ENCODE results near the gene MYOD1.
A peak's percentile ranks its signal among the peaks of the same experiment; 100 is the strongest.

Gene MYOD1

GRCh38 chr11:17753641-17754040 is 34.3 kb downstream of the MYOD1 start:
- Histone ChIP-seq H3K4me3 (ENCODE audit: low read length) (no peak overlapping the region), H3K36me3 (replicated peaks; ENCODE audit: insufficient read depth, low read length) (no peaks in the 10 kb centered on the region), H3F3A (ENCODE audit: insufficient read depth, low read length) (no peaks in the 10 kb centered on the region), H3K27ac (ENCODE audit: low read length) (no peak overlapping the region), H3K9me2 (replicated peaks; ENCODE audit: insufficient read depth, low read length) (no peaks in the 10 kb centered on the region), H3K9ac (ENCODE audit: low read length) (no peak overlapping the region), H3K27me3 (replicated peaks; ENCODE audit: insufficient read depth, low read length) (peaks cover 33% of the 10 kb centered on the region), H3K9me3 (replicated peaks; ENCODE audit: insufficient read depth, low read length) (no peaks in the 10 kb centered on the region), H3K79me2 (ENCODE audit: low read length) (no peaks in the 10 kb centered on the region), H3K4me1 (ENCODE audit: low read length) (no peaks in the 10 kb centered on the region), H2AFZ (ENCODE audit: low read length) (no peak overlapping the region), H4K20me1 (ENCODE audit: insufficient read depth, low read length) (no peaks in the 10 kb centered on the region), H3K4me2 (ENCODE audit: low read depth, low read length) (no peak overlapping the region)
- DNase-seq, result no peak
- TF ChIP-seq EZH2 (optimal IDR thresholded peaks at IDR 0.05; ENCODE audit: low read depth, low read length), result no peak
- TF ChIP-seq CTCF (IDR thresholded peaks at IDR 0.05; ENCODE audit: low read length), result no peak
- TF ChIP-seq EZH2phosphoT487 (IDR thresholded peaks at IDR 0.05; ENCODE audit: low read length), result no peak

GRCh38 chr11:17755891-17756290 is 36.5 kb downstream of the MYOD1 start:
- Histone ChIP-seq H3K27me3 (replicated peaks; ENCODE audit: insufficient read depth, low read length) (peaks cover 16% of the 10 kb centered on the region; the same call in 1 of the 2 replicates), H3K27ac (ENCODE audit: low read length) (no peak overlapping the region), H3K79me2 (ENCODE audit: low read length) (no peaks in the 10 kb centered on the region), H3K9ac (ENCODE audit: low read length) (no peak overlapping the region), H3F3A (ENCODE audit: insufficient read depth, low read length) (no peaks in the 10 kb centered on the region), H3K9me3 (replicated peaks; ENCODE audit: insufficient read depth, low read length) (no peaks in the 10 kb centered on the region), H3K9me2 (replicated peaks; ENCODE audit: insufficient read depth, low read length) (no peaks in the 10 kb centered on the region), H3K4me1 (ENCODE audit: low read length) (no peaks in the 10 kb centered on the region), H3K4me3 (ENCODE audit: low read length) (no peak overlapping the region), H4K20me1 (ENCODE audit: insufficient read depth, low read length) (no peaks in the 10 kb centered on the region), H3K36me3 (replicated peaks; ENCODE audit: insufficient read depth, low read length) (no peaks in the 10 kb centered on the region), H3K4me2 (ENCODE audit: low read depth, low read length) (no peak overlapping the region), H2AFZ (ENCODE audit: low read length) (no peak overlapping the region)
- DNase-seq, result no peak
- TF ChIP-seq EZH2 (optimal IDR thresholded peaks at IDR 0.05; ENCODE audit: low read depth, low read length) (no peak), EZH2phosphoT487 (IDR thresholded peaks at IDR 0.05; ENCODE audit: low read length) (no peak), CTCF (IDR thresholded peaks at IDR 0.05; ENCODE audit: low read length) (no peak)

GRCh38 chr11:17760102-17761029 is 41.0 kb downstream of the MYOD1 start:
- Histone ChIP-seq H3K9me2 (replicated peaks; ENCODE audit: insufficient read depth, low read length) (no peaks in the 10 kb centered on the region), H2AFZ (ENCODE audit: low read length) (no peak overlapping the region), H3K4me3 (ENCODE audit: low read length) (no peak overlapping the region), H3K27me3 (replicated peaks; ENCODE audit: insufficient read depth, low read length) (no peaks in the 10 kb centered on the region), H3K9ac (ENCODE audit: low read length) (no peak overlapping the region), H3K36me3 (replicated peaks; ENCODE audit: insufficient read depth, low read length) (no peaks in the 10 kb centered on the region), H3K27ac (ENCODE audit: low read length) (no peak overlapping the region), H3K79me2 (ENCODE audit: low read length) (no peaks in the 10 kb centered on the region), H4K20me1 (ENCODE audit: insufficient read depth, low read length) (no peaks in the 10 kb centered on the region), H3K9me3 (replicated peaks; ENCODE audit: insufficient read depth, low read length) (no peaks in the 10 kb centered on the region), H3F3A (ENCODE audit: insufficient read depth, low read length) (no peaks in the 10 kb centered on the region), H3K4me1 (ENCODE audit: low read length) (no peaks in the 10 kb centered on the region), H3K4me2 (ENCODE audit: low read depth, low read length) (peak overlapping the region; percentile 28; the same call in 1 of the 2 replicates)
- peak; percentile 65 for TF ChIP-seq CTCF (IDR thresholded peaks at IDR 0.05; ENCODE audit: low read length)
- TF ChIP-seq EZH2 (optimal IDR thresholded peaks at IDR 0.05; ENCODE audit: low read depth, low read length), result no peak
- peak; percentile 54 for DNase-seq
